Stimulated activated naive CD8-positive, alpha-beta T cell treated with anti-CD3 and anti-CD28 coated beads, Interleukin-15, amount 100 ng/mL, for 72 hours (primary cell): Measurements from ENCODE around the gene ACR.

Source experiments
- ATAC-seq: fragments of 150-1000 bp; cut with Tn5 transposase; 2 replicates; pipeline ENCODE4 v1.10.0; 2021; ENCODE audit warnings: mild to moderate bottlenecking, moderate library complexity
- DNase-seq, 2 donors: peaks; one replicate each; pipeline ENCODE4 v3.0.0; 2021 to 2022
- H3K27ac Mint-ChIP-seq, 2 donors: one replicate each; pipeline ENCODE4 v1.8.0; 2022; ENCODE audit warnings: mild to moderate bottlenecking in 2 of 2, mixed read lengths in 2 of 2, moderate library complexity in 2 of 2
- H3K27me3 Mint-ChIP-seq: one replicate; pipeline ENCODE4 v1.8.0; 2022; ENCODE audit warnings: mixed read lengths
- H3K4me1 Mint-ChIP-seq: one replicate; pipeline ENCODE4 v1.8.0; 2022; ENCODE audit warnings: mild to moderate bottlenecking, mixed read lengths
- H3K4me3 Mint-ChIP-seq, 2 donors: one replicate each; pipeline ENCODE4 v1.8.0; 2022; ENCODE audit warnings: mild to moderate bottlenecking in 2 of 2, mixed read lengths in 2 of 2, moderate library complexity in 1 of 2
- H3K9me3 Mint-ChIP-seq, 2 donors: one replicate each; pipeline ENCODE4 v1.8.0; 2022; ENCODE audit warnings: mixed read lengths in 2 of 2

The ACR gene

GRCh38 chr22:50700387-50701075 is 37.5 kb upstream of the ACR start:
- Mint-ChIP-seq H3K9me3 (no peaks in the 10 kb centered on the region), H3K27me3 (no peaks in the 10 kb centered on the region), H3K4me3 (no peak overlapping the region), H3K4me1 (peaks cover 20% of the 10 kb centered on the region), H3K27ac (peak overlapping the region in 1 of 2 donors; percentile 50)
- ATAC-seq = no peak
- DNase-seq = no peak

GRCh38 chr22:50701076-50701419 is 37.0 kb upstream of the ACR start:
- Mint-ChIP-seq H3K4me1 (peaks cover 20% of the 10 kb centered on the region), H3K9me3 (no peaks in the 10 kb centered on the region), H3K27ac (no peak overlapping the region), H3K4me3 (no peak overlapping the region), H3K27me3 (no peaks in the 10 kb centered on the region)
- DNase-seq = no peak
- ATAC-seq = no peak

DNA sequence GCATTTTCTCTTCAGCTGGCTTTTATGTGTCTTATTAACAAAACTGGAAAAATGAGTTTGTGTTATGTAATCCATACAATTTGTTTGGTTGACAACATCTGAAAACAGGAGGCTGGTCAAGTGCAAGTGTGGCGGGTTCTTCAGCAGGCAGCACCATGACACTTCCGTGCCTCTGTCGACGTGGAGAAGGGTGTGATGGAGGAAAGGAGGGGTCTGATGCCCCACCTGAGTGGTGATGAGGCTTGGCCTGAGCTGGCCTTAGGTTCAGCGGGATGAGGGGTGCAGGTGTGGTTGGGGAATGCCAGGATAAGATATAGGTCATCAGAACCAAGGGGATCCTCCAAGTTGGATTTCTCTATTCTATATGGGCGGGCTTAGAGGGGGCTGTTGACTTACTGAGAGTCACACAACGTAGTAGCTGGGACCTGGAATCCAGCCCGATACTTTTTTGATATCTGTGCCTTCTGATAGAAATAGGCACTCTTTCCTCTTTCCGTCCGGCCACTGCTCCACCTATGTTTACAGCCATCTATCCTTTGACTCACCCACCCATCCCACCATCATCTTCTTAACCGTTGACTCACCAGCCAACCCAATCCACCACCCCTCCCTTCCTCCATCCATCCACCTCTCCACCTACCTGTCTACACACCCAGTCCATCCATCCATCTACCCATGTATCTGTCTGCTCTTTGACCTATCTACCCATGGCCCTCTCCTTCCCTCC is 36.4 kb upstream of the ACR start:
- no peaks in the 10 kb centered on the region for H3K9me3 Mint-ChIP-seq
- no peak overlapping the region for H3K4me3 Mint-ChIP-seq
- H3K27me3 Mint-ChIP-seq = no peaks in the 10 kb centered on the region
- H3K27ac Mint-ChIP-seq = no peak overlapping the region
- peaks cover 20% of the 10 kb centered on the region for H3K4me1 Mint-ChIP-seq
- DNase-seq (no peak), ATAC-seq (no peak)

DNA sequence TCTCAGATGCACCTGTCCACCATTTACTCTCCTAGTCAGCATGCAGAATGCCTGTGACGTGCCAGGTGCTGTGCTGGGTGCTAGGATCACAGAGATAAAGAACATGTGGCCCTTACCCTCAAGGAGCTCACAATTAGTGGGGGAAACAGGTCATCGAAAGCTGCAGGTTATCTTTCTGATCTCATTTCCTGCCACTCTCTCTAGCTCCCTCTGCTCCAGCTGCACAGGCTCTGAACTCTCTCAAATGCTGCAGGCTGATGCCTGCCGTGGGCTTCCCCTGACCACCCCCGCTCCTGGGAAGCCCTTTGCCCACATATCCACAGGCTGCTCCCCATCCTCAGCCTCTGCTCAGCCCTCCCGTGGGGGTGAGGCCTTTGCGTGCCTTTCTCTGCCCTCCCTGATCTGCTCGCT is 35.7 kb upstream of the ACR start:
- peak; percentile 60 for ATAC-seq
- Mint-ChIP-seq H3K27ac (no peak overlapping the region), H3K9me3 (no peaks in the 10 kb centered on the region), H3K27me3 (no peaks in the 10 kb centered on the region), H3K4me1 (peaks cover 20% of the 10 kb centered on the region), H3K4me3 (peak overlapping the region in 1 of 2 donors; percentile 30)
- DNase-seq = no peak

DNA sequence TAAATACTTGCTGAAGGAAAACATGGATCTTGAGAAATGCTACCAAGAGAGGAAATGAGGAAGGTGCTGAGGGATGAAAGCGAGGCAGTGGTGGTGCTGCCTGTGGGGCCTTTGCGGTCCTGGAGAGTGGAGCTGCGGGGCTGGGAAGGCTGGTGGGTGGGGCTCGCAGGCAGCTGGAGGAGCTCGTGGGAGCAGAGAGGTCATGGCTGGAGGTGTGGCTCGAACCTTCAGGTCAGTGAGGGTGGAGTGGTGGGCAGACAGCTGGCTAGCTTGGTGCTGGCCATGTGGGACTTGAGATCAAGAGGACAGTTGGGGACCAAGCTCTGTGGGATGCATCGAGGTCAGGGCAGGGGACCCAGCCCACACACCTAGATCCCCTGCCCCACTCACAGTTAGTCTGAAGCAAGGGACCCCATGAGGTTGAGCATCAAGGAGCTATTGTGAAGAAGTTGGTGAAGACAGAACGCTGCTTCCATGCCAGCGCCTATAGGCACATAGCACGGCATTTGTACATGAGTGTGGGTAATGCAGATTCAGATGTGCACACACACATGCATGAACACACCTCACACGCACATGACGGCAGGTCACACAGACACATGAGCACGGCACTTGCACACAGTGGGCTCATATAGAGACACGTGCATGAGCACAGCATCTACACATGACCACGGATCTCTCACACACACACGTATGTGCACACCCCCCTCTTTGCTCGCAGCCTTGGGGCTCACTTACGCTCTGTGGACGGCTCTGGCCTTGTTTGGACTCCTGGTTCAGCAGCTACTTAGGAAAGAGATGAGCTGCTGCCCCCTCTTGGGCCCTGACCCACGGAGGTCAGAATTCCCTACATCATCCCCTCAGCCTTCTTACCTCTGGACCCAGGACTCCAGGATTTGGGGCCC is 34.9 kb upstream of the ACR start:
- DNase-seq (no peak), ATAC-seq (no peak)
- H3K4me3 Mint-ChIP-seq = no peak overlapping the region
- peak overlapping the region in 1 of 2 donors; percentile 54 for H3K27ac Mint-ChIP-seq
- no peaks in the 10 kb centered on the region for H3K9me3 Mint-ChIP-seq
- peaks cover 20% of the 10 kb centered on the region for H3K4me1 Mint-ChIP-seq
- H3K27me3 Mint-ChIP-seq = no peaks in the 10 kb centered on the region

DNA sequence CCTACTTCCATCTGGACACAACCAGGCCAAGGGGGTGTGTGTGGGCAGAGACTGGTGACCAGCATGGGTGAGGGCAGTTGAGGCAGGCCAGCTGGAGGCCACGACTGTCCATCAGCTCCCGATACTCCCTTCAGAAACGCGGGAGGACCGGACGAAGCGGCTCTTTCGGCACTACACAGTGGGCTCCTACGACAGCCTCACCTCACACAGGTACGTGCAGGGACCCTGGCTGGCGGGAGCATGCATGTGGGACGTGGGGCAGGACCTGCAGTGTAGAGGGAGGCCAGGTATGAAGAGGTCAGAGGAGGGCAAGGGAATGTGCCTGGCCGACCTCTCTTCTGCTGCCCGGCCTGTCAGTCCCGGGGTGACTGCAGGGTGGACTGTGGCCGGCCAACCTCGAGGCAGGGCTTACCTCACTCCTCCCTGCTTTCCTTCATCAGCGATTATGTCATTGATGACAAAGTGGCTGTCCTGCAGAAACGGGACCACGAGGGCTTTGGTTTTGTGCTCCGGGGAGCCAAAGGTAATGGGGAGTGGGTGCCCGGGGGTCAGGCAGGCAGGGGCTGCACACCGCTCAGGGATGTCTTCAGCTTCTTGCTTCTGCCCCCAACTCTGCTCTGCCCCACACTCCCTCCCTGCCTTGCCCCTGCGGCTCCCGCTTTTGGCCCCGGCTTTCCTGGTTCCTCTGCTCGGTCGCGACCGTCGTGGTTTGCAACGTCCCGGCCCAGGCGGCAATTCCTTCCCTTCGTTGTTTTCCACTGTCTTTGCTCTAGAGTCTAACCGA is 34.1 kb upstream of the ACR start:
- no peaks in the 10 kb centered on the region for H3K9me3 Mint-ChIP-seq
- peaks cover 18% of the 10 kb centered on the region for H3K4me1 Mint-ChIP-seq
- H3K27me3 Mint-ChIP-seq = no peaks in the 10 kb centered on the region
- DNase-seq = no peak
- H3K4me3 Mint-ChIP-seq = no peak overlapping the region
- no peak for ATAC-seq
- H3K27ac Mint-ChIP-seq = no peak overlapping the region

DNA sequence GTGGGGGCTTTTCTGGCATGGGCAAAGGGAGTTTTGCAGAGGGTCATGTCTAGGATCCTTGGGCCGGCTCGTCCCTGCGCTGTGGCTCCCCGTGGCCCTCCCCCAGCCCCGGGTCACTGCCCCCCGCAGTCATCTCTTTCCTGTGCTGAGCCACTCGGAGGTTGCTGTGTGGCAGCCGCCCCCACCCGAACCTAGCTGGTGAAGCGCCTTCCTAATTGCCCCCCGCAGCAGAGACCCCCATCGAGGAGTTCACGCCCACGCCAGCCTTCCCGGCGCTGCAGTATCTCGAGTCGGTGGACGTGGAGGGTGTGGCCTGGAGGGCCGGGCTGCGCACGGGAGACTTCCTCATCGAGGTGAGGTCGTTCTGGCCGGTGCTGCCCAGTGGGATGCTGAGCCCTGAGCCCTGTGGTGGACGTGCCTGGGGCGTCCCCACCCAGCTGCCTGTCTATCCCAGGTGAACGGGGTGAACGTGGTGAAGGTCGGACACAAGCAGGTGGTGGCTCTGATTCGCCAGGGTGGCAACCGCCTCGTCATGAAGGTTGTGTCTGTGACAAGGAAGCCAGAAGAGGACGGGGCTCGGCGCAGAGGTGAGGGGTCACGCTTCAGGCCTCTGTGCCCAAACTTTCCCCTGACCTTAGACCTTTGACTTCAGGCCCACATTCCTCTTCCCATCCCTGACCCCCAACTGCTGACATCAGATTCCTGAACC is 33.3 kb upstream of the ACR start:
- Mint-ChIP-seq H3K9me3 (no peaks in the 10 kb centered on the region), H3K4me3 (no peak overlapping the region), H3K27me3 (no peaks in the 10 kb centered on the region), H3K4me1 (peaks cover 15% of the 10 kb centered on the region), H3K27ac (no peak overlapping the region)
- ATAC-seq = no peak
- no peak for DNase-seq

GRCh38 chr22:50705219-50705691 is 32.7 kb upstream of the ACR start:
- no peak overlapping the region for H3K4me3 Mint-ChIP-seq
- no peak for DNase-seq
- H3K9me3 Mint-ChIP-seq = no peaks in the 10 kb centered on the region
- H3K27ac Mint-ChIP-seq = no peak overlapping the region
- H3K4me1 Mint-ChIP-seq = peaks cover 15% of the 10 kb centered on the region
- no peak for ATAC-seq
- H3K27me3 Mint-ChIP-seq = no peaks in the 10 kb centered on the region

GRCh38 chr22:50705851-50706351 is 32.1 kb upstream of the ACR start:
- Mint-ChIP-seq H3K27ac (no peak overlapping the region), H3K9me3 (no peaks in the 10 kb centered on the region), H3K27me3 (no peaks in the 10 kb centered on the region), H3K4me1 (peaks cover 15% of the 10 kb centered on the region), H3K4me3 (no peak overlapping the region)
- DNase-seq (no peak), ATAC-seq (no peak)

GRCh38 chr22:50706481-50707125 is 31.4 kb upstream of the ACR start:
- H3K9me3 Mint-ChIP-seq = no peaks in the 10 kb centered on the region
- DNase-seq (no peak), ATAC-seq (no peak)
- no peaks in the 10 kb centered on the region for H3K27me3 Mint-ChIP-seq
- no peak overlapping the region for H3K4me3 Mint-ChIP-seq
- no peak overlapping the region for H3K27ac Mint-ChIP-seq
- peaks cover 14% of the 10 kb centered on the region for H3K4me1 Mint-ChIP-seq

- H3K27ac Mint-ChIP-seq = no peak overlapping the region
- ATAC-seq (no peak), DNase-seq (no peak)
- H3K4me1 Mint-ChIP-seq = no peaks in the 10 kb centered on the region
- no peak overlapping the region for H3K4me3 Mint-ChIP-seq
- no peaks in the 10 kb centered on the region for H3K9me3 Mint-ChIP-seq
- H3K27me3 Mint-ChIP-seq = no peaks in the 10 kb centered on the region
These were observed 29.5 kb upstream of the ACR start for GRCh38 chr22:50708474-50708873.

GRCh38 chr22:50708996-50709395 is 29.0 kb upstream of the ACR start:
- Mint-ChIP-seq H3K27me3 (no peaks in the 10 kb centered on the region), H3K27ac (no peak overlapping the region), H3K4me3 (no peak overlapping the region), H3K4me1 (no peaks in the 10 kb centered on the region), H3K9me3 (no peaks in the 10 kb centered on the region)
- DNase-seq = no peak
- ATAC-seq = no peak

GRCh38 chr22:50710221-50710620 is 27.8 kb upstream of the ACR start:
- no peaks in the 10 kb centered on the region for H3K9me3 Mint-ChIP-seq
- DNase-seq (no peak), ATAC-seq (no peak)
- no peaks in the 10 kb centered on the region for H3K27me3 Mint-ChIP-seq
- no peak overlapping the region for H3K27ac Mint-ChIP-seq
- no peaks in the 10 kb centered on the region for H3K4me1 Mint-ChIP-seq
- no peak overlapping the region for H3K4me3 Mint-ChIP-seq

DNA sequence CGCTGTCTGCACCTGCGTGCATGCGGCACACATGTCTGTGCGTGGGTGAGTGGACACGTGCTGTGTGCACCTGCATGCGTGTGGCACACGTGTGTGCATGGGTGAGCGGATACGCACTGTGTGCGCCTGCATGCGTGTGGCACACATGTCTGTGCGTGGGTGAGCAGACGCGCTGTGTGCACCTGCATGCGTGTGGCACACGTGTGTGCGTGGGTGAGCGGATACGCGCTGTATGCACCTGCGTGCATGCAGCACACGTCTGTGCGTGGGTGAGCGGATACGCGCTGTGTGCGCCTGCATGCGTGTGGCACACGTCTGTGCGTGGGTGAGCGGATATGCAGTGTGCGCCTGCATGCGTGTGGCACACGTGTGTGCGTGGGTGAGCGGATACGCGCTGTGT is 27.1 kb upstream of the ACR start:
- no peaks in the 10 kb centered on the region for H3K9me3 Mint-ChIP-seq
- H3K27me3 Mint-ChIP-seq = no peaks in the 10 kb centered on the region
- no peaks in the 10 kb centered on the region for H3K4me1 Mint-ChIP-seq
- ATAC-seq (no peak), DNase-seq (no peak)
- H3K27ac Mint-ChIP-seq = no peak overlapping the region
- no peak overlapping the region for H3K4me3 Mint-ChIP-seq
